CD4-positive, alpha-beta T cell (primary cell): ENCODE results near the gene NEBL. TPM values are rescaled to one million over a fixed set of nuclear protein-coding genes. Genes with fewer than 3 reads are reported as not detected.

Experiments
- ATAC-seq: fragments of 200-7000 bp; cut with Tn5 transposase; one replicate; pipeline ENCODE4 v1.10.0; 2022; ENCODE audit warnings: mild to moderate bottlenecking; ENCODE audit not compliant: poor library complexity
- CTCF ChIA-PET: fragments of 350-600 bp; sonication (Branson Sonifier 250); formaldehyde crosslinking; loops from one replicate; lab custom pipeline; 2021; ENCODE audit warnings: antibody characterized with exemption, inconsistent platforms; lab: Charles Lee
- POLR2A ChIA-PET: fragments of 350-600 bp; sonication (Branson Sonifier 250); formaldehyde crosslinking; loops from one replicate; lab custom pipeline; 2021; ENCODE audit warnings: antibody characterized with exemption, inconsistent platforms; lab: Charles Lee
- DNase-seq, 14 experiments: peaks; one replicate each; pipeline ENCODE4 v3.0.0-alpha.2; 2013 to 2020; ENCODE audit warnings: mixed read lengths in 2 of 14
- H3K27ac ChIP-seq, 2 donors: one replicate each; pipeline versions ENCODE4 v1.5.1 to v1.7.0; 2013; ENCODE audit warnings: low read length in 2 of 2, low read depth in 1 of 2, mild to moderate bottlenecking in 1 of 2
- H3K27me3 ChIP-seq, 2 experiments: 1 replicate in 1 of 2; 2 replicates in 1 of 2; pipeline versions ENCODE4 v1.6.1 to v1.7.0; 2013; ENCODE audit warnings: low read length in 2 of 2, control low read depth in 1 of 2, mild to moderate bottlenecking in 1 of 2, moderate library complexity in 1 of 2; ENCODE audit not compliant: insufficient read depth in 2 of 2, control insufficient read depth in 1 of 2
- H3K36me3 ChIP-seq: one replicate; pipeline ENCODE4 v1.6.1; 2013; ENCODE audit warnings: low read length, control low read depth; ENCODE audit not compliant: insufficient read depth
- H3K4me1 ChIP-seq: one replicate; pipeline ENCODE4 v1.6.1; 2013; ENCODE audit warnings: low read length, control low read depth; ENCODE audit not compliant: insufficient read depth
- H3K4me3 ChIP-seq: one replicate; pipeline ENCODE4 v1.5.1; 2013; ENCODE audit warnings: mild to moderate bottlenecking, low read length, moderate library complexity
- H3K9me3 ChIP-seq, 2 experiments: 1 replicate in 1 of 2; 2 replicates in 1 of 2; pipeline versions ENCODE4 v1.6.1 to v1.7.0; 2013; ENCODE audit warnings: low read length in 2 of 2, mild to moderate bottlenecking in 2 of 2, control low read depth in 1 of 2, moderate library complexity in 1 of 2; ENCODE audit not compliant: control insufficient read depth in 1 of 2, insufficient read depth in 1 of 2
- H3K27ac Mint-ChIP-seq: one replicate; pipeline ENCODE4 v1.8.0; 2020; ENCODE audit warnings: mixed read lengths
- H3K27me3 Mint-ChIP-seq: one replicate; pipeline ENCODE4 v1.8.0; 2021; ENCODE audit warnings: mixed read lengths
- H3K36me3 Mint-ChIP-seq: one replicate; pipeline ENCODE4 v1.8.0; 2021; ENCODE audit warnings: low read depth, mixed read lengths
- H3K4me1 Mint-ChIP-seq: one replicate; pipeline ENCODE4 v1.8.0; 2021; ENCODE audit warnings: low read depth, mixed read lengths
- H3K4me3 Mint-ChIP-seq: one replicate; pipeline ENCODE4 v1.8.0; 2020; ENCODE audit warnings: mild to moderate bottlenecking, mixed read lengths
- H3K9me3 Mint-ChIP-seq: one replicate; pipeline ENCODE4 v1.8.0; 2020; ENCODE audit warnings: mixed read lengths
- CTCF ChIP-seq: fragments of 200-600 bp; IDR thresholded peaks from one replicate; pipeline ENCODE4 v1.8.0; 2022; ENCODE audit warnings: antibody characterized with exemption, mild to moderate bottlenecking
- intact Hi-C, 2 experiments: fragments of 100-400 bp; cut with DNase I in 1 of 2; cut with micrococcal nuclease in 1 of 2; formaldehyde crosslinking; loops; one replicate each; pipeline versions ENCODE4 v1.15.1 to v1.9.0; 2023 to 2025; cut with DNase I, micrococcal nuclease
- total RNA-seq, 174 experiments: library from RNA in 2 of 174; stranded (reverse) in 2 of 174; gene quantifications; one replicate each; pipeline ENCODE4 v1.2.3 and lab custom pipeline; 2021 to 2026

NEBL gene
- total RNA-seq, 2 experiments from 2014 or later: 0.17 to 0.22 TPM

DNA sequence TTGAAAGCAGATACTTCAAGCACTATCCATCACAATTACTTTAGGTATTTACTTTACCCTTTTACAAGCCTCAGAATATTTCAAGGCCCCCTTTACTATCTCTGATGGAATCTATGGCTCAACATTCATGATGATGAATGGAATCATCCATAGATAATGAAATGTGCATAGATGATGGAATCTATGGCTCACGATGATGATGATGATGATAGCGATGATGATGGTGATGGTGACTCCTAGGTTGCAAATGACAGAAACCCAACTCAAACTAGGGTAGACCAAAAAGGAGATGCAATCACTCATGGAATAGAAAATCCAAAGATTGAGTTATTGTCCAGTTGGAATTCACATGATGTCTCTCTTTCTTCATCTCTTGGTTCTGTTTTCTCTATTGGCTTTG lies 55.7 kb downstream of the NEBL start:
- no peak overlapping the region for H3K4me3 Mint-ChIP-seq
- no peaks in the 10 kb centered on the region for H3K4me1 Mint-ChIP-seq
- TF ChIP-seq CTCF: no peak
- ATAC-seq (no peak), DNase-seq (no peak)
- Histone ChIP-seq H3K36me3 (no peaks in the 10 kb centered on the region), H3K4me3 (no peak overlapping the region), H3K27ac (no peak overlapping the region), H3K4me1 (no peaks in the 10 kb centered on the region), H3K9me3 (peaks cover 0 to under 1% of the 10 kb centered on the region in 2 experiments), H3K27me3 (no peaks in the 10 kb centered on the region)
- no peaks in the 10 kb centered on the region for H3K36me3 Mint-ChIP-seq
- POLR2A ChIA-PET: no interaction called here
- intact Hi-C loops: no loop called here
- no peak overlapping the region for H3K27ac Mint-ChIP-seq
- CTCF ChIA-PET: no interaction called here
- peaks cover 13% of the 10 kb centered on the region for H3K9me3 Mint-ChIP-seq
- H3K27me3 Mint-ChIP-seq: no peaks in the 10 kb centered on the region

- peaks cover 0 to 5% of the 10 kb centered on the region in 2 experiments for H3K9me3 ChIP-seq
- no peaks in the 10 kb centered on the region for H3K27me3 ChIP-seq
- H3K27ac ChIP-seq: no peak overlapping the region
- DNase-seq (no peak), ATAC-seq (no peak)
- no peaks in the 10 kb centered on the region for H3K36me3 ChIP-seq
- H3K4me3 Mint-ChIP-seq: no peak overlapping the region
- no peaks in the 10 kb centered on the region for H3K4me1 Mint-ChIP-seq
- H3K4me1 ChIP-seq: no peaks in the 10 kb centered on the region
- no peak overlapping the region for H3K27ac Mint-ChIP-seq
- H3K4me3 ChIP-seq: no peak overlapping the region
- CTCF ChIA-PET: no interaction called here
- H3K36me3 Mint-ChIP-seq: no peaks in the 10 kb centered on the region
- intact Hi-C loops: no loop called here
- POLR2A ChIA-PET: no interaction called here
- H3K9me3 Mint-ChIP-seq: peaks cover 13% of the 10 kb centered on the region
- TF ChIP-seq CTCF: no peak
- H3K27me3 Mint-ChIP-seq: no peaks in the 10 kb centered on the region
These were observed 57.2 kb downstream of the NEBL start for GRCh38 chr10:20839910-20840309.

DNA sequence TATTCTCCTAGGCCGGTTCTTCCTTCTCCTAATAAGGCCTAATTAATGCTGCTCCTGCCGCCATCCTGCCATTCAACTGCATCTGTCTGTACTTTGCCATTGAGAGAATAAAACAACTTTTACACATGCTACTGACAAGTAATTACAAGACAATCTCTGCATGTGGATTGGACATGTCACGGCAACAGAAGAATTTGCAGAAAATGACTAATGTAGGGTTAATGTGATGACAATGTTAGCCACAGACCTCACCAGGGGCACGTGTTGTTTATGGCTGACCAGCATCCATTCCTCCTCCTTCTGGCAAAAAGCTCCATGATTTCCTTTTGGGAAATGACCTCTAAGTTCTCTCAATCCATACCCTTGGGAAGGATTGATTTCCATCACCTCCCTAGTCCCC lies 58.0 kb downstream of the NEBL start:
- Histone ChIP-seq H3K27ac (no peak overlapping the region), H3K36me3 (no peaks in the 10 kb centered on the region), H3K4me1 (no peaks in the 10 kb centered on the region), H3K4me3 (no peak overlapping the region), H3K27me3 (no peaks in the 10 kb centered on the region), H3K9me3 (peaks cover 0 to 5% of the 10 kb centered on the region in 2 experiments)
- H3K4me1 Mint-ChIP-seq: no peaks in the 10 kb centered on the region
- no peaks in the 10 kb centered on the region for H3K27me3 Mint-ChIP-seq
- no peak overlapping the region for H3K4me3 Mint-ChIP-seq
- CTCF ChIA-PET: no interaction called here
- no peak for DNase-seq
- POLR2A ChIA-PET: no interaction called here
- no peaks in the 10 kb centered on the region for H3K36me3 Mint-ChIP-seq
- H3K9me3 Mint-ChIP-seq: peaks cover 13% of the 10 kb centered on the region
- intact Hi-C loops: no loop called here
- no peak overlapping the region for H3K27ac Mint-ChIP-seq
- ATAC-seq: no peak
- TF ChIP-seq CTCF: no peak
